Brain microvascular endothelial cell (primary cell): ENCODE data around the gene EXOC5.

ENCODE experiments used
- DNase-seq: peaks from one replicate; pipeline ENCODE4 v3.0.0-alpha.2; 2020
- H3K27ac ChIP-seq: fragments of 250-450 bp; sonication (Bioruptor Pico); 2 replicates; pipeline ENCODE4 v1.5.1; 2020; ENCODE audit warnings: mild to moderate bottlenecking, moderate library complexity
- H3K27me3 ChIP-seq: fragments of 250-450 bp; sonication (Bioruptor Pico); replicated peaks from 2 replicates; pipeline ENCODE4 v1.5.1; 2020; ENCODE audit warnings: mild to moderate bottlenecking
- H3K36me3 ChIP-seq: fragments of 250-450 bp; sonication (Bioruptor Pico); replicated peaks from 2 replicates; pipeline ENCODE4 v1.5.1; 2020; ENCODE audit warnings: mild to moderate bottlenecking
- H3K4me3 ChIP-seq: 2 replicates; pipeline ENCODE4 v1.5.1; 2011; ENCODE audit warnings: low read depth, mild to moderate bottlenecking, control low read depth, low read length, moderate library complexity
- in situ Hi-C: cut with HindIII; loops from 2 replicates; pipeline ENCODE4 v1.10.0; 2017; ENCODE audit warnings: low sequenced_read_pairs, low pct_ligation_motif_present
- TF ChIP-seq, protein P1 (sequence below): IDR thresholded peaks from 2 replicates; pipeline ENCODE4 v1.5.1; 2011; ENCODE audit warnings: low read depth, mild to moderate bottlenecking, moderate library complexity, low read length, control low read depth, inconsistent platforms; ENCODE audit errors: missing control alignments

The EXOC5 gene

DNA sequence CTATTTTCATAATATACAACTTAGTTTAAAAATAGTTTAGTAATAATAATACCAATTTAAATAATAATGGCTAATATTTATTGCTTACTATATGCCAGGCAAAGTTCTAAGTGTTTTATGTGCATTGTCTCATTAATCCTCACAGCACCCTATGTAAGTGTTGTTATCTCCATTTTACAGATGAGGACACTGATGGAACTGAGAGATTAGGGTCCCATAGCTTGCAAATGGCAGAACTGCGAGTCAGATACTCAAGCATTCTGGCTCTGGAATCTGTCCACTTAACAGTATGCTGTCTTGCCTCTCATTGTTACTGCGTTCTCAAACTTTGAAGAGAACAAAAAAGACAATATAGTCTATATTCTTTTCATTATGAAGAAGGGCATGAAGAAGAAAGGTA is 19.0 kb upstream of the EXOC5 start:
- no peak overlapping the region for H3K4me3 ChIP-seq
- no peak overlapping the region for H3K27ac ChIP-seq
- in situ Hi-C loops = no loop called here
- DNase-seq = no peak
- peaks cover 8% of the 10 kb centered on the region for H3K36me3 ChIP-seq
- TF ChIP-seq, protein P1, sequence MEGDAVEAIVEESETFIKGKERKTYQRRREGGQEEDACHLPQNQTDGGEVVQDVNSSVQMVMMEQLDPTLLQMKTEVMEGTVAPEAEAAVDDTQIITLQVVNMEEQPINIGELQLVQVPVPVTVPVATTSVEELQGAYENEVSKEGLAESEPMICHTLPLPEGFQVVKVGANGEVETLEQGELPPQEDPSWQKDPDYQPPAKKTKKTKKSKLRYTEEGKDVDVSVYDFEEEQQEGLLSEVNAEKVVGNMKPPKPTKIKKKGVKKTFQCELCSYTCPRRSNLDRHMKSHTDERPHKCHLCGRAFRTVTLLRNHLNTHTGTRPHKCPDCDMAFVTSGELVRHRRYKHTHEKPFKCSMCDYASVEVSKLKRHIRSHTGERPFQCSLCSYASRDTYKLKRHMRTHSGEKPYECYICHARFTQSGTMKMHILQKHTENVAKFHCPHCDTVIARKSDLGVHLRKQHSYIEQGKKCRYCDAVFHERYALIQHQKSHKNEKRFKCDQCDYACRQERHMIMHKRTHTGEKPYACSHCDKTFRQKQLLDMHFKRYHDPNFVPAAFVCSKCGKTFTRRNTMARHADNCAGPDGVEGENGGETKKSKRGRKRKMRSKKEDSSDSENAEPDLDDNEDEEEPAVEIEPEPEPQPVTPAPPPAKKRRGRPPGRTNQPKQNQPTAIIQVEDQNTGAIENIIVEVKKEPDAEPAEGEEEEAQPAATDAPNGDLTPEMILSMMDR = no peak
- H3K27me3 ChIP-seq = no peaks in the 10 kb centered on the region

DNA sequence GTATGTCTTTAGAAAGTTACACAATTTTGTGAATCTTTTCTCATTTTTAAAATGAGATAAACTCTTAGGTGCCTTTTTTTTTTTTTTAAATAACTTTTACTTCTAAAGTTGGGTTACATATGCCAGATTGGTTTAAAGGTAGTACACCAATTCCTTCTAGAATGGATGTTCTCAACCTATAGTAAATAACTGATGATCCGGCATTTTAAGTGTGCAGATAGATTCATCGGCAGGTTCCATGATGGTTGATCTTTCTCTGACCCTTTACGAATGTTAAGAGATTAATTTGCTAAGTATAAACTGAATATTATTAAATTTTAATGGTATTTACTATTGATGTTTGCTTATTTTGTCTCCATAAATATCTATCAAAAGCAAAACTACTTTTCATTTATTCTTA is 8.4 kb upstream of the EXOC5 start:
- no peak for DNase-seq
- in situ Hi-C loops = no loop called here
- no peak overlapping the region for H3K4me3 ChIP-seq
- H3K36me3 ChIP-seq = peaks cover 8% of the 10 kb centered on the region
- H3K27ac ChIP-seq = no peak overlapping the region
- no peaks in the 10 kb centered on the region for H3K27me3 ChIP-seq
- TF ChIP-seq, protein P1 = no peak

GRCh38 chr14:57275023-57275664 is 6.4 kb upstream of the EXOC5 start:
- Histone ChIP-seq H3K27ac (no peak overlapping the region), H3K4me3 (no peak overlapping the region), H3K27me3 (no peaks in the 10 kb centered on the region), H3K36me3 (peaks cover 7% of the 10 kb centered on the region)
- in situ Hi-C loops = no loop called here
- DNase-seq = peak; percentile 11
- TF ChIP-seq, protein P1 = no peak

- Histone ChIP-seq H3K4me3 (no peak overlapping the region), H3K27me3 (no peaks in the 10 kb centered on the region), H3K36me3 (peaks cover 6% of the 10 kb centered on the region), H3K27ac (no peak overlapping the region)
- in situ Hi-C loops = no loop called here
- TF ChIP-seq, protein P1 = no peak
- peak; percentile 6 for DNase-seq
These were observed 5.8 kb upstream of the EXOC5 start for GRCh38 chr14:57274551-57274950.

DNA sequence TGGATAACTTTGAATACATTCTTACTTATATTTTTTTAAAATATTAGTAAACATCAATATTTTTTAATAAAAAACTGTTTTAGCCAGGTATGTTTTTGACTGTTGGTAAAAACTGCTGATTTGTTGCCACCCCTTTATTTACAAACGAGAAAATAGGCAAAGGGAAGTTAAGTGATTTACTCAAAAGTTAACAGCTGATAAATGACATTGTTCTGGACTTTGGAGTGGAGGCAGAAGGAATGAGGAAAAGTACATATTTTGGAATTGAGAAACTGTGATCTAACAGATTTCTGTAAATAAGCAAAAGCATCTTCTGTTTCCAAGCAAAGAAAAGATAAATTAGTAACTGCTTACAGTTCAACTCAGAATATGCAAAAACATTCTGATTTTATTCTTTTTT is 4.5 kb upstream of the EXOC5 start:
- Histone ChIP-seq H3K27me3 (no peaks in the 10 kb centered on the region), H3K27ac (no peak overlapping the region), H3K36me3 (peaks cover 6% of the 10 kb centered on the region), H3K4me3 (no peak overlapping the region)
- no peak for DNase-seq
- TF ChIP-seq, protein P1 = no peak
- in situ Hi-C loops = no loop called here

GRCh38 chr14:57266065-57266464 is 2.6 kb downstream of the EXOC5 start:
- in situ Hi-C loops = no loop called here
- no peak overlapping the region for H3K27ac ChIP-seq
- H3K27me3 ChIP-seq = no peaks in the 10 kb centered on the region
- no peaks in the 10 kb centered on the region for H3K36me3 ChIP-seq
- H3K4me3 ChIP-seq = no peak overlapping the region
- DNase-seq = no peak
- TF ChIP-seq, protein P1 = no peak
